Measurements from ENCODE around the gene ABCB6.
"Not testable (repeated sequence)": the region's sequence is repeated elsewhere in the genome, so short reads cannot be mapped to it uniquely, and the experiment has no call there.

DNA sequence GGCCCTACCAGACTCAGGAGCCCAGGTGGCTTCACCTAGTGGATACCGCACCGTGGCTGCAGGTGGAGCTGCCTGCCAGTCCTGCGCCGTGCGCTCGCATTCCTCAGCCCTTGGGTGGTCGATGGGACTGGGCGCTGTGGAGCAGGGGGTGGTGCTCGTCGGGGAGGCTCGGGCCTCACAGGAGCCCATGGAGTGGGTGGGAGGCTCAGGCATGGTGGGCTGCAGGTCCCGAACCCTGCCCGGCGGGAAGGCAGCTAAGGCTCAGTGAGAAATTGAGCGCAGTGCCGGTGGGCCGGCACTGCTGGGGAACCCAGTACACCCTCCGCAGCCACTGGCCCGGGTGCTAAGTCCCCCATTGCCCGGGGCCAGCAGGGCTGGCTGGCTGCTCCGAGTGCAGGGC, 17.4 kb downstream of the ABCB6 start:
- TF ChIP-seq, protein P1, sequence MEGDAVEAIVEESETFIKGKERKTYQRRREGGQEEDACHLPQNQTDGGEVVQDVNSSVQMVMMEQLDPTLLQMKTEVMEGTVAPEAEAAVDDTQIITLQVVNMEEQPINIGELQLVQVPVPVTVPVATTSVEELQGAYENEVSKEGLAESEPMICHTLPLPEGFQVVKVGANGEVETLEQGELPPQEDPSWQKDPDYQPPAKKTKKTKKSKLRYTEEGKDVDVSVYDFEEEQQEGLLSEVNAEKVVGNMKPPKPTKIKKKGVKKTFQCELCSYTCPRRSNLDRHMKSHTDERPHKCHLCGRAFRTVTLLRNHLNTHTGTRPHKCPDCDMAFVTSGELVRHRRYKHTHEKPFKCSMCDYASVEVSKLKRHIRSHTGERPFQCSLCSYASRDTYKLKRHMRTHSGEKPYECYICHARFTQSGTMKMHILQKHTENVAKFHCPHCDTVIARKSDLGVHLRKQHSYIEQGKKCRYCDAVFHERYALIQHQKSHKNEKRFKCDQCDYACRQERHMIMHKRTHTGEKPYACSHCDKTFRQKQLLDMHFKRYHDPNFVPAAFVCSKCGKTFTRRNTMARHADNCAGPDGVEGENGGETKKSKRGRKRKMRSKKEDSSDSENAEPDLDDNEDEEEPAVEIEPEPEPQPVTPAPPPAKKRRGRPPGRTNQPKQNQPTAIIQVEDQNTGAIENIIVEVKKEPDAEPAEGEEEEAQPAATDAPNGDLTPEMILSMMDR (conservative IDR thresholded peaks at IDR 0.05), result not testable (repeated sequence)
- TF ChIP-seq ZFX (IDR thresholded peaks at IDR 0.05), result not testable (repeated sequence)
